Renal pelvis (tissue), 12 donors: Measurements from ENCODE around the gene ARHGAP12. TPM values are rescaled to one million over a fixed set of nuclear protein-coding genes. Genes with fewer than 3 reads are reported as not detected.
A peak's percentile ranks its signal among the peaks of the same experiment; 100 is the strongest.

Source experiments
- DNase-seq: peaks from one replicate; pipeline ENCODE4 v3.0.0-alpha.2; 2013
- long read RNA-seq, 16 experiments: transcript quantifications; one replicate each; lab custom pipeline, GENCODE V29; 2026
- polyA plus RNA-seq, 3 donors: library from polyadenylated mRNA; unstranded; fragments of 120-200 nt; gene quantifications; one replicate each; pipeline ENCODE4 v1.2.1, GENCODE V29; 2013; ENCODE audit not compliant: insufficient read length in 3 of 3

ARHGAP12 gene
- 10 to 100 TPM; 30.5 to 50.0 (median 44.0) TPM for polyA plus RNA-seq
- long read RNA-seq, donor 1, full-length matches to known transcripts = 1 of 1 reads
- long read RNA-seq, donor 1, partial matches to known transcripts = 0 of 1 reads
- long read RNA-seq, donor 1, other reads (novel, unspliced or antisense) = 0 of 1 reads
- long read RNA-seq, donor 2, partial matches to known transcripts = 9 of 10 reads
- long read RNA-seq, donor 2, other reads (novel, unspliced or antisense) = 0 of 10 reads
- long read RNA-seq, donor 3, full-length matches to known transcripts = 1 of 1 reads
- long read RNA-seq, donor 3, partial matches to known transcripts = 0 of 1 reads
- long read RNA-seq, donor 3, other reads (novel, unspliced or antisense) = 0 of 1 reads
- long read RNA-seq, donor 4, partial matches to known transcripts = 0 of 2 reads
- long read RNA-seq, donor 4, other reads (novel, unspliced or antisense) = 0 of 2 reads
- long read RNA-seq, donor 5, full-length matches to known transcripts = 1 of 1 reads
- long read RNA-seq, donor 5, partial matches to known transcripts = 0 of 1 reads
- long read RNA-seq, donor 5, other reads (novel, unspliced or antisense) = 0 of 1 reads
- long read RNA-seq, donor 6, full-length matches to known transcripts = 2 of 2 reads
- long read RNA-seq, donor 6, partial matches to known transcripts = 0 of 2 reads
- long read RNA-seq, donor 6, other reads (novel, unspliced or antisense) = 0 of 2 reads
- long read RNA-seq, donor 7, full-length matches to known transcripts = 1 of 1 reads
- long read RNA-seq, donor 7, partial matches to known transcripts = 0 of 1 reads
- long read RNA-seq, donor 7, other reads (novel, unspliced or antisense) = 0 of 1 reads
- long read RNA-seq, donor 8 = 0 reads
- long read RNA-seq, donor 9, full-length matches to known transcripts = 2 of 11 reads
- long read RNA-seq, donor 9, partial matches to known transcripts = 9 of 11 reads
- long read RNA-seq, donor 9, other reads (novel, unspliced or antisense) = 0 of 11 reads
- long read RNA-seq, donor 10, full-length matches to known transcripts = 3 of 3 reads
- long read RNA-seq, donor 10, partial matches to known transcripts = 0 of 3 reads
- long read RNA-seq, donor 10, other reads (novel, unspliced or antisense) = 0 of 3 reads
- long read RNA-seq, donor 11 = 0 reads
- long read RNA-seq, donor 12, partial matches to known transcripts = 15 of 16 reads
- long read RNA-seq, donor 12, other reads (novel, unspliced or antisense) = 0 of 16 reads
- long read RNA-seq, donor 13, partial matches to known transcripts = 0 of 1 reads
- long read RNA-seq, donor 13, other reads (novel, unspliced or antisense) = 0 of 1 reads
- long read RNA-seq, donor 14 = 0 reads
- long read RNA-seq, donor 15, full-length matches to known transcripts = 2 of 8 reads
- long read RNA-seq, donor 15, partial matches to known transcripts = 6 of 8 reads
- long read RNA-seq, donor 15, other reads (novel, unspliced or antisense) = 0 of 8 reads
- long read RNA-seq, donor 16, partial matches to known transcripts = 6 of 8 reads
- long read RNA-seq, donor 16, other reads (novel, unspliced or antisense) = 0 of 8 reads

DNA sequence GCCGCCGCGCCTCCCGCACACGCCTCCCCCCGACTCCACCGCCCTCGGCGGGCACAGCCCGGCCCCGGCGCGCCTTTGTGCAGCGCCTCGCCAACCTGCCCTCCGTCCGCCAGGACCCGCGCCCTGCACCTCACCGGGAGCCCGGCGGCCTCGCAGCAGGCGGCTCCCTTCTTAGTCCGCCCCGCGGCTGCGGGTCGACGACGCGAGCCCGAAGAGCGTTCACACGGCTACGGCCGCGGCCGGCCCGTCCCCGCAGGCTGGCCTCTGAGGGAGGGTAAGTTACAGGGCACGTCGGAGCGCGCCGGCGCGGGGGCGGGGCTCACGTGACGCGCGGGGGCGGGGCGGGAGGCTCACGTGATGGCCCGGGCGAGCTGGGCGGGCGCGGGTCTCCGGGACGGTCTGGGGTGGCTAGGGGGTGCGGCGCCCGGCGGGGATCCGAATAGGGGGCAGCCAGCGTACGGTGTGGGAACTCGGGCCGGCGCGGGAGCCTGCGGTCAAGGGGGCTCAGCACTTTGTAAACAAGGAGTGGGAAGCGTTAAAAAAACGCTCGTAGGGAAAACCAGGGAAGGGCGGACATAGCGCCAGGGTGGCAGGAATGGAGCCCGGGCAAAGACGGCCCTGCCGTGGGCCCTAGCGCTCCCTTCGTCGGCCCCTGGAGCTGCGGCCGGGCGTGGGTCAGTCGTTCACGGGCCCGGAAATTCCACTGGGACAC, at the start of gene ARHGAP12:
Gene ARHGAP12 (minus strand): TSS at position 283 of the 712 bp plus-strand sequence. CDS start 19,976 bp downstream, outside the sequence.
- peak; percentile 90 for DNase-seq

DNA sequence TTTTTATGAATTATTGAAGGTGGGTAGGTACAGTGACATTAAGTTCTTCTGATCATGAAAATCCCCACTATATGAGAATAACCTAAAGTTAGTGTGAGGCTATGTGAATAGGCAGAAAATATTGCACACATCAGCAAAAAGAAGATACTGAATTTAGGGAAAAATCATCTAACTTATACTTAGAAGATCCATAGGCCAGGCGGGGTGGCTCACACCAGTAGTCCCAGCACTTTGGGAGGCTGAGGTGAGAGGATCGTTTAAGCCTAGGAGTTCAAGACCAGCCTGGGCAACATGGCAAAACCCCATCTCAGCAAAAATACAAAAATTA, 49.5 kb upstream of the ARHGAP12 start:
- no peak for DNase-seq

- DNase-seq = no peak
Observed at GRCh38 chr10:31977440-31978155, 49.0 kb upstream of the ARHGAP12 start.

DNA sequence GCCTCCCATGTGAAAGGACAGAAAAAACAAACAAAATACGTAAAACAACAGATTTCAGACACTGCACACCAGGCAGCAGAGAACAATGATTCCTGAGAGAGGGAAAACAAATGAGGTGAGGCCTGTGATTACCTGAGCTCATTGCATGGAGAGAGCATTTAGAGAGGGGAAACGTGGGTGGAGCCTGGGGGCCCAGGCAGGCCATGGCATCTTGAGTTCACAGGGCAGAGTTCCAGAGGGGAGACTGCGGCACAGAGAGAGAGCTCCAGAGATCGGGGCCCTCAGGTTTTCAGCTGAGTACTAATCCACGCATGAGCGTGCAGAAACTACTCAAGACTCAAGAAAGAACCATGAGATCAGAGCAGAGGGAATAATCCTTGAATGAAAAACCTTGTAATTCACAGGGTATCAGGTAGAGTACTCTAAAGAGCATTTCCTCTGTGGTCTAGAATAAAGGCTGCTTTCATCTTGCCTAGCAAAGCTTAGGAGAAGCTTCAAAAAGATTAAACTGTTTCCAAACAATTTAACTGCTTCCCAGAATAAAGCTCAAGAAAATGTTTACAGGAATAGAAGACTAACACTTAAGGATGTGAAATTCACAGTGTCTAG, 46.6 kb upstream of the ARHGAP12 start:
- no peak for DNase-seq

- no peak for DNase-seq
Observed at GRCh38 chr10:31974434-31975124, 45.9 kb upstream of the ARHGAP12 start.

GRCh38 chr10:31972519-31973041, 43.9 kb upstream of the ARHGAP12 start:
- DNase-seq = no peak

DNA sequence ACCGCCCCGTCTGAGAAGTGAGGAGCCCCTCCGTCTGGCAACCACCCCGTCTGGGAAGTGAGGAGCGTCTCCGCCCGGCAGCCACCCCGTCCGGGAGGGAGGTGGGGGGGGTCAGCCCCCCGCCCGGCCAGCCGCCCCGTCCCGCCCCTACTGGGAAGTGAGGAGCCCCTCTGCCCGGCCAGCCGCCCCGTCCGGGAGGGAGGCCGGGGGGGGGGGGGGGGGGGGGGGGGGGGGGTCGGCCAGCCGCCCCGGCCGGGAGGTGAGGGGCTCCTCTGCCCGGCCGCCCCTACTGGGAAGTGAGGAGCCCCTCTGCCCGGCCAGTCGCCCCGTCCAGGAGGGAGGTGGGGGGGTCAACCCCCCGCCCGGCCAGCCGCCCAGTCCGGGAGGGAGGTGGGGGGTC, 41.2 kb upstream of the ARHGAP12 start:
- DNase-seq = peak; percentile 31

DNA sequence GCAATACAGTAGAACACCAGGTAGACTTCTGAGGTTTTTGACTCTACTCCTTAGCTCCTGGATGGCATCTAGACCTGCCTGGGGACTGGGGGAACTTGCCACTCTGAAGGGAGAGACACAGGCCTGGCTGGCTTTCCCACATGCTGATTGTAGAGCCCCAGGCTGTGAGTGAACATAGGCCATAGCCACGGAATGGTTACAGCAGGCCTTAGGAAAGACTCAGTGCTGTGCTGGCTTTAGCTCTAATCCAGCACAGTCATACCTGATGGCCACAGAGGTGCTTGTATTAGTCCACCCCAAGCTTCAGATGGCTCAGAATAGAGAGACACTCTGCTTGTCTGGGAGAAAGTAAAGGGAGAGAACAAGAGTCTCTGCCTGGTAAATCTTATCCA, 35.0 kb upstream of the ARHGAP12 start:
- DNase-seq = no peak

DNA sequence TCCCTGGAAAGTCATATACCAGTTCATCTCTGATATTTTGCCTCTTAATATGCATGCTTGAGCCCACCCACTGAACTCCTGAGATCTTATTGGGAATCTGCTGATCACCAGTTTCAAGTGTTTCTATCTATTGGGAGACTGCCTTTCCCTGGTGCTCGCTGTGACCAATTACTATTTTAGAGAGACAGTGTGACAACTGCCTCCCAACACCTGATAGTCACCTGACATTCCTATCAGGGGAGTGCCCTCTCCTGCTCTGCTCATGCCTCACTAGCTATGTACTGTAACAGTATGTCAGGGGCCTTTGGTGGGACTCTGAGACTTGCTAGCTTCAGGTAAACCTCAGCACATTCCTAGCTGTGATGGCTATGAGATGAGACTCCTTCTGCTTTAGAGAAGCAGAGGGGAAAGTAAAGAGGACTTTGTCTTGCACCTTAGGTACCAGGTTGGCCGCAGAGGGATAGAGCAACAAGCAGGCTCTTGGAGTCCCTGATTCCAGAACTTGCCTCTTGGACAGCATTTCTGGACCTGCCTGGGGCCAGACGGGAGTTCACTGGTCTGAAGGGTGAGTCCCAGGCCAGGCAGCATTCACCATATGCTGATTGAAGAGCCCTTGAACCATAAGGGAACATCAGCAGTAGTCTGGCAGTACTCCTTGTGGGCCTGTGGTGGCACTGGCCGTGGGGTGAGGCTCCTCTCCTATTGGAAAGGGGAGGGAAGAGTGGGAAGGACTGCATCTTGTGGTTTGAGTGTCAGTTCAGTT, 34.4 kb upstream of the ARHGAP12 start:
- no peak for DNase-seq

DNA sequence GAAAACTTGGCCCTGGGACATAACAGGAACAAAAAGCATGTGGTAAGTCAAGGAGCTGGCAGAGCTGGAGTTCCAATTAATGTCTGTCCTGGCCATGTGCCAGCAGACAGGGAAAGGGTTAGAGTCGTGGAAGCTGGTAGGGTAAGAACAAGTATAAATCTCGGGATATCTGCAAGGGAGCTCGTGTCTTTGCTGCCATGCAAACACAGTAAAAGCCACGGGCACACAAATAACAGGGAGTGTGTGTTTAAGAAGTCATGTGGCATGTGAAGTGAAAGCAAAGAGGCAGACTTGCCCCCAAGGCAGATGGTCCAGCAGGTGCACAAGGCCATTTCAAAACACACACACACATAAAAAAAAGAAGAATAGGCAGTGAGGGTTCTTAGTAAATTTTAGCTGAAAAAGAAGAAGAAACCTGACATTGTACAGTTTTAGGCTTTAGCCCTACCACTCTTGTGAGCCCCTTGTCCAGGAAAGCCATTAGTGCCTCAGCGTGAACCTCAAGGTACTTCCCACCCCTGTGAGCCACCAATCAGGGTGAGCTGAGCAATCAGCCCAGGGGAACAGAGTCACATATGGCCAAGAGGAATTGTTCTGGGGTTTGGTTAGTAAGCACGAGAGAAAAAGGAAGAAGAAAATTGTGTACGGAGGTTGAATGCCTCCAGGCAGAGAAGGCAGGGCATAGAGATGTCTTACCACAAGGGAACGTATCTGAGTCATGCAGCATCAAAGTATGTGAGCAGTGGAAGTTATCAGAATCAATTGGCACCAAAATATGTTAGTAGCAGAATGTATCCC, 32.8 kb upstream of the ARHGAP12 start:
- no peak for DNase-seq

DNA sequence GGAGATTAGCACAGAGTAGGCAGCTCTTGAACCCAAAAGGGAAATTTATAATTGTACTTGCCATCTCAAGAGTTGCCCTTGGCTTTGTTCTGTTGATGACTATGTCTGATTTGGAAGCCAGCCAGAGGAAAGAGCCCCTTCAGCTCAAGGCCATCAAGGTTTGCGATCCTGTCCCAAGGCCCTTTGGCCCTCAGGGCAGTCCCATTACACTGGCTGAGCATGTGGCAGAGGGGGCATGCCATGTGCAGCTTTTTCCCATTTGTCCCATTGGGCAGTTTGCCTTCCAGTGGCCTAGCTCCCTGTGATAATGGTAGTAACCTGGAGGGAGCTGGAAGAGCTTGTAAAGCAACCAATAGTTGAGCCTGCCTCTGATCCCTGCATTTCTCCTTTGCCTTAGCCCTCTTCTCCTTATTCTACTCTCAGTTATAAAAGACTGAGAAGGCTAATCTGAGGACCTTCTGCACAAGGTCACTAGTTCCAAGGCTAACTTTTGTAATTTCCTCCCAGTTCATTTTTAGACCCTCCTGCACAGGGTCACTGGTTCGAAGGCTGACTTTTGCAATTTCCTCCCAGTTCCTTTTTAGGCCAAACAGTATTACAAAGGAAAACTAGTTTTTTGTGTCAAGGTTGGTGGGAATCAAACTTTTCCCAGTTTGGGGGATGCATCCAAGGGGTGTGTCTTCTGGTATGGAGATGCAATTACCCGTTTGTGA, 31.0 kb upstream of the ARHGAP12 start:
- DNase-seq = no peak

DNA sequence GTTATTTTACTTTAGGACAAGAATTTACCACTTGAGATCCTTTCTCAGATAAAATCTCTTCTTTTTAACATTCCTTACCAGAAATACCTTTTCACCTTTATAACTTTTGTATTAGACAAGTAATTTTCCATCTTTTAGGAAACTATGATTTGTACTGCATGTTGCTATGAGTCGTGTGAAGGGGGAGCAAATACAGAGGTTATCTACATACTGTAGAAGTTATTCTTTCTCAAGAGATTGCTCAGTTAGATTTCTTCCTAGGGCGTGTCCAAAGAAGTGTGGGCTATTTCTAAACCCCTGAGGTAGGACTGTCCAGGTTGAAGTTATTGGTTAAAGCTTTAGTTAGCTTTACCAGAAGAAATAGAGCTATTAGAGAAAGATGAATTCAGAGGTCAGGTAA, 30.2 kb upstream of the ARHGAP12 start:
- no peak for DNase-seq

DNA sequence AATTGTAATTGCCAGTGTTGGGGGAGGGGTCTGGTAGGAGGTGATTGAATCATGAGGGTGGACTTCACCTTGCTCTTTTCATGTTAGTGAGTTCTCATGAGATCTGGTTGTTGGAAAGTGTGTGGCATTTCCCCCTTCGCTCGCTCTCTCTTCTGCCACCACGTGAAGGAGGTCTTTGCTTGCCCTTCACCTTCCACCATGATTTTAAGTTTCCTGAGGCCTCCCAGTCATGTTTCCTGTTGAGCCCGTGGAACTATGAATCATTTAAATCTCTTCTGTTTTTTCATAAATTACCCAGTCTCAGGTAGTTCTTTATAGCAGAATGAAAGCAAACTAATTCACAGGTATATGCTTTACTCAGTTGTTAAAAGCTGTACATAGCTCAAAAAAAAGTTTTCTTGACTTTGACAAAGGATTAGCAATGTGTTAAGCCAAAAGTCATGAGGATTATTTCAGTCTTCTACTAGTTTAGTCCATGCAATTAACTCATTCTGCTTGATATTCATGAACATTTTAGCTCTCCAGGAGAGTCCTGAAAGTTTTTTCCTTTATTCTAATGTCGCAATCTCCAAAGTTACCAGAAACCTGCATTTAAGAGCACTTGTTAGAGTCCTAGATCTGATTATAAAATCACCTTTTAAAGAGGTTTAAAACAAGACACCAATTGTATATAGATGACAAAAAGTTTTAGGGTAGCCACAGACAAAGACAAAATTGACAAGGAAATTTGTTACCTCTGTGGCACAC, 27.7 kb upstream of the ARHGAP12 start:
- DNase-seq = no peak

GRCh38 chr10:31954410-31955191, 26.0 kb upstream of the ARHGAP12 start:
- no peak for DNase-seq

- no peak for DNase-seq
Observed at GRCh38 chr10:31953480-31953879, 24.8 kb upstream of the ARHGAP12 start.
